CMK (cell line): ENCODE measurements around the gene TSPEAR.
"Not testable (repeated sequence)": the region's sequence is repeated elsewhere in the genome, so short reads cannot be mapped to it uniquely, and the experiment has no call there.

Source experiments
- DNase-seq: peaks from one replicate; pipeline ENCODE4 v3.0.0-alpha.2; 2010; ENCODE audit warnings: low read depth

The TSPEAR gene

DNA sequence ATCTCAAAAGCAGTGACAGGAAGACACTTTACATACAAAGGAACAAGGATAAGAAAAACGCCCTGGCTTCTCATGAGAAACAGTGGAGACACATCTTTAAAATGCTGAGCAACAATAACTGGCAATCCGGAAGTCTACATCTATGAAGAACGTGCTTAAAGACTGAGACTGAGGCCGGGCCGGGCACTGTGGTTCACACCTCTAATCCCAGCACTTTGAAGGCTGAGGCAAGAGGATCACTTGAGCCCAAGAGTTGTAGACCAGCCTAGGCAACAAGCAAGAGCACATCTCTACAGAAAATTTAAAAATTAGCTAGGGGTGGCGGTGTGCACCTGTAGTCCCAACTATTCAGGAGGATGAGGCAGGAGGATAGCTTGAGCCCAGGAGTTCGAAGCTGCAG, 27.3 kb downstream of the TSPEAR start:
- DNase-seq = no peak

DNA sequence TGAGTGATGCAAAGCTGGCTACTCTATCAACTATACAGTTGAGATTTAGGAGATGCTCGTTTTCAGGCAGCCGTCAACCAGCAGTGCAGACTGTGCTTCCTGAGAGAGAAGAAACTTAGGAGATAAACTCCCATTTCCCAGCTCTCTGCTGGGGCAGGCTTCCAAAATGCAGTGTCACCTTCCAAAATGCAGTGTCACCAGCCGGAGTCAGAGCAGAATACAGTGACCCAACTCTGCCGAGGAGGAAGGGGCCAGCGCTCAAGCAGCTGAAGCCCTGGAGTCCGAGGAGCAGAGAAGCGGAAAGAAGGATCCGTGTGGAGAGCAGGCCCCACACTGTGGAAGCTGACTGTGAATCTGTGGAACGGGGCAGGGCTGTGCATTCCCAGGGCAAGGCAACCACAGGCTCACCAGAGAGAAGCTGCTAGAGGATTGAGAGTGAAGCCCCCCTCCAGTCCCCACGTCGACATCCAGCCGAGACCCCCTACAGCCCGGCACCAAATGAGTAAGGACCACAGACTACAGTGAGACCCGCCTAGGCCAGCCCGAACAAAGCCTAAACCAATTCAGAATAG, 28.7 kb downstream of the TSPEAR start:
- DNase-seq = no peak

DNA sequence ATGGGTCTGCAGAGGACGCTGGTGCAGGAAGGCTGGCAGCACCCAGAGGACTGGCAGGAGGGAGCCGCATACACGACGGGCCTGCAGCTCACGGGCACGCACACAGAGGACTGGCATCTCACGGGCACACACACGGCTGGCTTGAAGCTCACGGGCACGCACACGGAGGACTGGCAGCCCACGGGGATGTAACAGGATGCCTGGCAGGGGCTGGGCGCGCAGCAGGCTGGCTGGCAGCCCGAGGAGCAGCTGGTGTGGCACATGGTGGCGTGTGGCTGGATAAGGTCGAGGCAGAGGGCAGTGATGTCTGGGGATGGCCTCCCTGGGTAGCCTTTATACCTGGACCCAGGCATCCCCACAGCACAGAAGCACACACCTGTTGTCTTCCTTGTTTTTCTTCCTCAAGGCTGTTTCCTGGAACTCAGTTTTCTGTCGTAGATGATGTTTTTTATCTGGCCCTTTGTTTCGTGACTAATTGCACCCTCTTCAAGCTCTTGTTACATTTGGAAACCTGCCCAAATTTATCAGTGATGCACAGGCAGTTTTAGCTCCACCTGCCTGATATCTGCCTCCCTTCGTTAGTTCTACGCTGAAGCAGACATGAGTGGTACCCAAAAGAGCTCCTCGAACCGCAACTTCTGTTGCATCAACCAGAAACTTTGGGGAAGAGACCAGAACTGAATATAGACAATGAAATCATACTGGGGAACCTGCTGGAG, 29.4 kb downstream of the TSPEAR start, which contains the start of gene KRTAP12-1:
TSS of gene KRTAP12-1 (minus strand) at position 303 of the 719 bp plus-strand sequence. CDS start at position 263, 40 bp downstream.
- DNase-seq = no peak

DNA sequence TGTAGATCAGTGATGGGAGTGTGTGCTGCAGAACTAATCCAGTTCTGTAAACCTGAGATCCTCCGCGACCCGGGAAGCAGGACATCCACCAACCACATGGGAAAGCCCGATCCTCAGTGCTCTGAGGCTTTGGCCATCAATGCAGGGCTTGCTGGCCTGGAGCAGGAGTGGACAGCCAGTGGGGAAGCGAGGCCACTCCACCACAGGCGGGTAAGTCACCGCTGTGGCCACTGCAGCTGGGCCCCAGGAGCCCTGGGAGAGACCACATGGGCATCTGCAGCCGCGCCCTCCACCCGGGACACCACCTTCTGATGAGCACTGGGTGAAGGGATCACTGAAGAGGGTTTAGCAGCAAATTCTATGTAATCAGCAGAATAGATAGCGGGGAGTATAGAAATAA, 30.2 kb downstream of the TSPEAR start:
- no peak for DNase-seq

DNA sequence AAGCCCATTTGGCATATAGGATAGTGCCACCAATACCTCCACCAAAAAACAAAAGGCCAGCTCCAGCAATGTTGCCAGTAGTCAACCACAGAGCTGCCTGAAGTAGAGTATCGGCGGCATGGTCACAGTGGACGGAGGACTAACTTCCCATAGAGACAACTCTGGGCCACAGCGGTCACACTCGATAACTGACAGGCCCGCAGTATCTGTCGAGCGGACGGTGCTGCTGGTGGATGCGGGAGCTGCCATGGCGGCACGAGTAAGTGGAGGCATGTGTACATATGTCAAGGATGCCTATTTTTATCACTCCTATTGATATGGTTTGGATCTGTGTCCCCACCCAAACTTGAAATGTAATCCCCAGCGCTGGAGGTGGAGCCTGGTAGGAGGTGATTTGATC, 33.5 kb downstream of the TSPEAR start:
- DNase-seq = no peak

DNA sequence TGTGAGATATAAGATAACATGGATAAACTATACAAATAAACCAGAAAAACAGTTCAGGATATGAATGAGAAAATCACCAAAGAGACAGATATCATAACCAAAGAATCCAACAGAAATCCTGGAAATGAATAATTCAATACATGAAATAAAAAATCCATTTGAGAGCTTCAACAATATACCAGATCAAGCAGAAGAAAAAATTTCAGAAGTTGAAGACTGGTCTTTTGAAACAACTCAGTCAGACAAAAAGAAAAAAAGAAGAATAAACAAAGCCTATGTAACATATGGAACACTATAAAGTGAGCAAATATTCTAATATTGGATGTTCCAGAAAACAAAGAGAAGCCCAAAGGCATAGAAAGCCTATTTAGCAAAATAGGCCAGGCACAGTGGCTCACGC, 39.5 kb downstream of the TSPEAR start:
- DNase-seq = no peak

DNA sequence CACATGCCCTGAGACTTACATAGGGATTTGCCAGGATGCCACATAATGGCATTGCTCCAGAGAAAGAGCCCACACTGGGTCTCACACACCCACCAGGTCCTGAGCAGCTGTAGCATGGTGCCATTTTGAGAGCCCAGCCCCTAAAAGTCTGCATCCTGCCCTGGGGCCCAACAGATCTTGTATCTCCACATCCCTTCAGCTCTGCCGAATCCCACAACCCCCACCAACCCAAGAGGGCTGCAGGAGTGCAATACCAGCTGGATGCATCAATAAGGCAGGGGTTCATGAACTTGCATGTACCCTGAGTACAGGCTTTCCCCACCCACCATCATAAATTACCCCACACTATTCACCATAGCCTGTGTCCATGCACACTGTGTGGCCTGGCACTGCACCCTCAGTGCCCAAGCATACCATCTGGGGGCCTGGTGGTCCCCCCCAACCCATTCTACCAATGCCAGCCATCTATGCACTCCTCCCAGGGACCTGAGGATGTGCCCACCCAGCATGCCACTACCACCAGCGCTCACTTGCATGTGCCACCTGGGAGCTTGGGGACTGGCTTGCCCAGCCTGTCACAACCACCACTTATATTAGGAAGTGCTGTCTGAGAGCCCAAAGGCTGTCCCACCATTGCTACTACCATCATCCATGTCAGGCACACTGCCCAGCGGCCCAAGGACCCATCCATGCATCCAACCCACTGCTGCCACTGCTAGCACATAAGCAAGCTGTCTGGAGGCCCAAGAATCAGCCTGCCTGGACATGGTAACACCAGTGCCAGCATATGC, 40.5 kb downstream of the TSPEAR start:
- DNase-seq = no peak

DNA sequence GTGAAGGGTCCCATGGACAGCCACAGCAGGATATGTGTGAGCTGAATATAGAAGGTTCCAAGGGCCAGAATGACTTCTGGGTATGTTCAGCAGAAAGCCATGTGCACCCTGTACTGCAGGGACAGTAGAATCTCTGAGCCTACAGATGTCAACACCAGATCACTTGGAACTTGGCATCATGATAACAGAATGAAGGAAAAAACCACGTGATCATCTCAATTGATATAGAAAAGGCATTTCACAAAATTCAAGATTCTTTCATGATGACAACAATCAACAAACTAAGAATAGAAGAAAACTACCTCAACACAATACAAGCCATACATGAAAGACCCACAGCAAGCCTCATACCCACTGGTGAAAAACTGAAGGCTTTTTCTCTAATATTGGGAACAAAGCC, 43.8 kb downstream of the TSPEAR start:
- DNase-seq = no peak

DNA sequence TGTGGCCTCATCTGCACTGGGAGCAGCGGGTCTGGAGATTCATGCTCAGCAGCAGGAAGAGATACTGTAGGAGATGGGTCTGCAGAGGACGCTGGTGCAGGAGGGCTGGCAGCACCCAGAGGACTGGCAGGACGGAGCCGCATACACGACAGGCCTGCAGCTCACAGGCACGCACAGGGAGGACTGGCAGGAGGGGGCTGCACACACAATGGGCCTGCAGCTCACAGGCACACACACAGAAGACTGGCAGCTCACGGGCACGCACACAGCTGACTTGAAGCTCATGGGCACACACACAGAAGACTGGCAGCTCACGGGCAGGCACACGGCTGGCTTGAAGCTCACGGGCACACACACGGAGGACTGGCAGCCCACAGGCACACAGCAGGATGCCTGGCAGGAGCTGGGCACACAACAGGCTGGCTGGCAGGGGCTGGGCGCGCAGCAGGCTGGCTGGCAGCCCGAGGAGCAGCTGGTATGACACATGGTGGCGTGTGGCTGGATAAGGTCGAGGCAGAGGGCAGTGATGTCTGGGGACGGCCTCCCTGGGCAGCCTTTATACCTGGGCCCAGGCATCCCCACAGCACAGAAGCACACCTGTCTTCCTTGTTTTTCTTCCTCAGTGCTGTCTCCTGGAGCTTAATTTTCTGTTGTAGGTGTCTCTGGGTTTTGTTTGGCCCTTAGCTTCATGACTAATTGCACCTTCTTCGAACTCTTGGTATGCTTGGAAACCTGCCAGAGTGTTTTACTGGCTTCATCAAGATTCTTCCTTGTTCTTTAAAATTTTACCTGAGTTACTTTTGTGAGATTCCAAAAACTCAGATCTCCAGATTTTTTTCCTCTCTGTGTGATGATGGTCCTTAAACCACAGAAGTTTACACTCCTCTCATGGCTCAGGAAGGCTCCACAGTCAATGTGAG, 44.7 kb downstream of the TSPEAR start, which contains the start of gene KRTAP12-2:
TSS of gene KRTAP12-2 (minus strand) at position 527 of the 920 bp plus-strand sequence. CDS start at position 486, 41 bp downstream.
- DNase-seq = no peak

DNA sequence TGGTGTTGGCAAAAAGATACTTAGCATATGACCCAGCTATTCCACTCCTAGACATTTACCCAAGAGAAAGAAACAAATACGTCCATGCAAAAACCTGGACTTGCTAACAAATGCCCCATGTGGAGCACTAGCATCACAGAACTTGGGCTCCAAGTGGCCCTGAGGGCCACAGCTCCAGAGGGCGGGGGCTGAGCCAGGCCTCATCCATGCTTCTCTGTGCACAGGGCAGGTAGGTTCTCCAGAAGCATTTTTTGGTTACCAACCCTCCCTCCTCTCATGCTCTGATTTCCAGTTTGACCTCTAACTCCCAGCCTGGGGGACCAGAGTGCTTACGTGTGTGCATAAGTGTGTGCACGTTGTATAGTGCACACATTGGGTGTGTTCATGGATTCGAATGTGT, 46.7 kb downstream of the TSPEAR start:
- no peak for DNase-seq

DNA sequence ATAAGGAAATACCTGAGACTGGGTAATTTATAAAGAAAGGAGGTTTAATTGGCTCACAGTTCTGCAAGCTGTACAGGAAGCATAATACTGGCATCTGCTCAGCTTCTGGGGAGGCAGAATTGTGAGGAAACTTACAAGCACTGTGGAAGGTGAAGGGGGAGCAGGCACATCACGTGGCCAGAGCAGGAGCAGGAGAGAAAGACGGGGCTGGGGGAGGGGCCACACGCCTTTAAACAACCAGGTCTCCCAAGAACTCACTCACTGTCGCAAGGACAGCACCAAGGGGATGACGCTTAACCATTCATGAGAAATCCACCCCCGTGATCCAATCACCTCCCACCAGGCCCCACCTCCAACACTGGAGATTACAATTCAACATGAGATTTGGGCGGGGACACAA, 49.8 kb downstream of the TSPEAR start:
- not testable (repeated sequence) for DNase-seq

DNA sequence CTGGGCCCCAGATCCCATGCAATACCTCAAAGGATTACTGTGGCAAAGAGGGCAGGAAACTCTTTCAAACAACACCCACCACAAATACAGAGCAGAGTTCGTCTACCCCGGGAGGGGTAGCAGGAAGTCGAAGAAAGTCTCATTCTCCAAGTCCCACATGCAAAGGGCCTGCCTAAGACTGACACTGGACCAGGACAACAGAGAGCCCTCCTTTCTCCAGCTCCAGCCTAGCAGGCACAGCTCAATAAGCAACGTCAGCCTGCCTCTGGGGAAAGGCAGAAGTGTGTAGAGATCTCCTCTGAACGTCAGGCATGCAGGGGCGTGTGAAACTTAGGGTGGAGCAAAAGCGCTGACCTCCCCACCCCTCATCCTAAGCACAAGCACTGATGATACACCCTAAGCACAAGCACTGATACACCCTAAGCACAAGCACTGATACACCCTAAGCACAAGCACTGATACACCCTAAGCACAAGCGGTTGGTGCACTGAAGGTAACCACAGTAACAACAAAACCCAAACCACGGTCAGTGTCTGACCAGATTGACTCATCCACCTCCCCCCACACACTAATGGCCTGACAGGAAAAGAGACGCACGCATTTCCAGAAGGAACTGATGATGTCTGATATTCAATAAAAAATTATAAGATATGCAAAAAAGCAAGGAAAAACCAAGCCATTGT, 52.3 kb downstream of the TSPEAR start:
- no peak for DNase-seq

DNA sequence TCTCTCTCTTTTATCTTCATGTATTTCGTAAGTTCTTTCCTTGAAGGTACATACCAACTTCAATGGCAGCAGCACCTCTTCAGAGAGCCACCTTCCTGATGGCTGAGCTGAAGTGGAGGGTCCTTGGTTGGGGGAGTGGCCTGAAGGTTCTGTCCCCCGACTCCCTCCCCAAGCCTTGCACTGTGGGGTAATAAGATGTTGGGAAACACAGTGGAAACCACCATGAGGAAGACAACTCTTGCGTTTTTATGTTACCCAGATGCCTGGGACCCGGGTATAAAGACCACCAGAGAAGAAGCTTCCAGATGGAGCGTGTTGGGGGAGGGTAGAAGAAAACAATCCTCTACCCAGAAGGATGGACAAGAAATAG, 52.8 kb downstream of the TSPEAR start:
- DNase-seq = no peak

DNA sequence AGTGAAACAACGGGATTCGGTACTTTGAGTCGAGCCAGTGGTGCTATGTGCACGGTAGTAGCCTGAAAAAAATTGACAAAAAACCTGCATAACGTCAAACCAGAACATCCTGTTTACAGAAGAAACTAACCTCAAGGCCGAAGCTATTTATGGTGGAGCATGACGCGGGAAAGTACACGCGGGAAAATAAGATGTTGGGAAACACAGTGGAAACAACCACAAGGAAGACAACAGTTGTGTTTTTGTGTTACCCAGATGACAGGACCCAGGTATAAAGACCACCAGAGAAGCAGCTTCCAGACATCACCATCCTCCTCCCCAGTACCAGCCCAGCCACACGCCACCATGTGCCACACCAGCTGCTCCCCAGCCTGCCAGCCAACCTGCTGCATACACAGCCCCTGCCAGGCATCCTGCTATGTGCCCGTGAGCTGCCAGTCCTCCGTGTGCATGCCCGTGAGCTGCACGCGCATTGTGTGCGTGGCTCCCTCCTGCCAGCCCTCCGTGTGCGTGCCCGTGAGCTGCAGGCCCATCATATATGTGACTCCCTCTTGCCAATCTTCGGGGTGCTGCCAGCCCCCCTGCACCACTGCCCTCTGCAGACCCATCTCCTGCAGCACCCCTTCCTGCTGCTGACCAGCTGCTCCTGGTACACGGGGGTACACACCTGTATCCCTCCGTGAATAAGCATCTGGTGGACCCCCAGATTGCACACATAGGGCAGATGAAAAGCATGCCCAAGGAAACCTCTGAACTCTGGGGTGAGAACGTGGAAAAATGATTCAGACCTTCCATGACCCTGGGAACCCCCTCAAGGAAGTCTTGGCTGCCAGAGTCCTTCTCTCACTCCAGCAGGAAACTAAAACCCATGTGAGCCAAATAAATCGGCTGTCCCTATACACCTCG, 53.5 kb downstream of the TSPEAR start, which contains the start of gene KRTAP12-3:
TSS of gene KRTAP12-3 (plus strand) at position 298 of the 906 bp plus-strand sequence. CDS start at position 346, 48 bp downstream.
- DNase-seq = no peak

DNA sequence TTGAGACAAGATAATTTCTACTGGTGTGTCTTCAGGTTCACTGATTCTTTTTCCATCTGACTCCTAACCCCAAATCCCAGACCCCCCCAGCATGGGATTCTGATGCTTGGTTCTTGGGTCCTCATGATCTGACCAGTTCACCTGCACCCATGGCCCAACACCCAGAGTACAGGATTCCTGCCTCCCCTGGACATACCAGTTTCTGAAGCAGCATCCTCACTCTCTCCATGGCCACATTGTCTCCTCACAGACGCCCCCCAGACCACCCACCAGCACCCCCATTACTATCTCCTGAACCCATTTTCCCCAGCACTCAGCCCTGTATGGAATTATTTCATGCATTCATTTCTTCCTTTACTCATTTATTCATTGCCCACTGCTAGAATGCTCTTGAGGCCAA, 54.5 kb downstream of the TSPEAR start:
- DNase-seq = no peak

DNA sequence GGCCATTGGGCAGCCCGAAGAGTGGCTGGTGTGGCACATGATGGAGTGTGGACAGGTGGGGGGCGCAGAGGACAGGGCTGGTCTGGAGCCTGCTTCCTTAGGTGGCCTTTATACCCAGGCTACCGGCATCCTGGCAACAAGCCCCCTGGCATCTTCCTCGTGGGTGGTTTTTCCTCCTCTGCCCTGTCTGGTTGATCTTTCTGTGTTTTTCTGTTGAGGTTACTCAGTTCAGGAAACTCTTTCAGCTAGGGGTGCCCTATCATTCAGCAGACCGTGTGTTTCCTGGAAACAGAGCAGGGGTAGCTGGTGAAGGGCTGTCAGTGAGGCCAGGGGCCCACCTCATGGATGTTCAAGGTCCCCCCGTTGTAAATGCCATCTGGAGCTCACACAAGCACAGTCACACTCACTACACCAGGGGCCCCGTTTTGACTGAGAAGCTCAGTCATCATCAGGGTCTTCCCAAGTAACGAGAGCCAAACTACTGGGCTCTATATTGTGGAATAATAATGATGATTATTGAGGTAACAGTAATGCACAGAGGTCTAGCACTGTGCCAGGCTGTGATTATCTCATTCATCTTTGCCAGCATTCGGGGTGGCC, 56.7 kb downstream of the TSPEAR start, which contains the start of gene KRTAP12-4:
TSS of gene KRTAP12-4 (minus strand) at position 84 of the 600 bp plus-strand sequence. CDS start at position 39, 45 bp downstream.
- no peak for DNase-seq

DNA sequence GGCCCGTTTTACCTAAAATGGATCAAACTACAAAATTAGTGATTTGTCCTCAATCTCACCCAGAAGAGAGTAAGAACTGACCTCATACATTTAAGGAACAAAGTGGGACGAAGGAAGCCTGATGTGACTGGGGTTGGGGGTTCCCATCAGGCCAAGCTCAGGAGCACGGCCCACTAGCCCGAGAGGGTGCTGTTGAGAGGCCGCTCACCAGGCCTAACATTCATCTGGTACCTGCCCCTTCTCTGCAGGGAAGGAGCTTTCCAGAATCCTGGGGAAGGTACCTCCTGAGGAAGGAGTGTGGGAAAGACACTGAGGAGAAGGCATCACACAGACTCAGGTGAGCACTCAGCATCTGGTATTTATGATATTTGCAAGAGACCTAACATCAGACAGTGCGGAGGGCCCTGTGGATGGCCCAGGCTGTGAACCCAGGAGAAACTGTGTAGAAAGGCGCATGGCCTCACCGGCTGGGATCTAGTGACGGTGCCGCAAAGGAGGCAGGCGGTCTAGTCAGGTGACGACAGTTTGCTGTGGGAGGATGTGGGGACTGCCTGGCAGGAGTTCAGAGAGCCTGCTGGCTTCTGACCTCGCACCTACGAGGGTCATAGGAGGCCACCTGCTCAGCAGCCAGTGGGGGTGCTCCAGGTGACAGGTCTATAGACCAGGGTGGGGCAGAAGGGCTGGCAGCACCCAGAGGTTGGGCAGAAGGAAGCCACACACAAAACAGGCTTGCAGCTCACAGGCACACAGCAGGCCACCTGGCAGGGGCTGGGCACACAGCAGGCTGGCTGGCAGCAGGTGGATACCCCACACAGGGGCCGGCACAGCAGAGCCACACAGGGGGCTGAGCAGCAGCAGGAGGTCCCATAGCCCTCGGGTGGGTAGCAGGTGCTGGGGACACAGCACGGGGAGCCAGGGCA, 57.5 kb downstream of the TSPEAR start:
- no peak for DNase-seq

DNA sequence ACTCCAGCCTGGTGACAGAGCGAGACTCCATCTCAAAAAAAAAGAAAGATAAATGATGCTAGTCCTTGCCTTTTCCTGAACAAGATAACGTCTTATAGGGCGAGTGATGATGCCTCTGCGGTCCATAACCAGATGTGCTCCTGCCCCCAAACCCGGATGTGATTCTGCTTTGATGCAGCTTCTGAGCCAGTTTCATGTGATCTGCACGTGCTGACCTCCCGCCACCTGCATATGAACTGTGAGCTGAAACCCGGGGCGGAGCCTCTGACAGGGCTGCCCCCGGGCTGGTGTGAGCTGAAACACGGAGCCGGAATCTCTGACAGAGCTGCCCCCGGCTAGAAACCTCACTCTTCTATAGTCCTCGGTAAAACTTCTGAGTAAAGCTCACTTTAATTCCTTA, 58.2 kb downstream of the TSPEAR start:
- DNase-seq = no peak
